Stimulated activated CD8-positive, alpha-beta memory T cell treated with anti-CD3 and anti-CD28 coated beads, Interleukin-4, amount 100 ng/mL, for 48 hours (primary cell): ENCODE measurements around the gene CUX1.
"Not testable (repeated sequence)": the region's sequence is repeated elsewhere in the genome, so short reads cannot be mapped to it uniquely, and the experiment has no call there.

Experiments
- DNase-seq: peaks from one replicate; pipeline ENCODE4 v3.0.0-alpha.2; 2020

CUX1 gene

GRCh38 chr7:102329366-102329765, 511.9 kb downstream of the CUX1 start:
- not testable (repeated sequence) for DNase-seq

GRCh38 chr7:102330666-102331460, 513.4 kb downstream of the CUX1 start:
- not testable (repeated sequence) for DNase-seq
